ENCODE measurements around the gene UCMA.

GRCh38 chr10:13241613-13242012, 7.4 kb upstream of the UCMA start:
- no peak for TF ChIP-seq CTCF (IDR thresholded peaks at IDR 0.05)
- TF ChIP-seq POLR2A (IDR thresholded peaks at IDR 0.05): no peak
- TF ChIP-seq POLR2AphosphoS5 (IDR thresholded peaks at IDR 0.05): no peak
- no peak for TF ChIP-seq EP300 (IDR thresholded peaks at IDR 0.05)
